RWPE1 (cell line): Measurements from ENCODE around the gene IFIT1B.
"Not testable (repeated sequence)": the region's sequence is repeated elsewhere in the genome, so short reads cannot be mapped to it uniquely, and the experiment has no call there.

Experiments used
- CTCF ChIA-PET: fragments of 350-600 bp; sonication (Branson Sonifier 250); formaldehyde crosslinking; extraction: SDS; loops from one replicate; lab custom pipeline; 2021; lab: Yijun Ruan, JAX
- POLR2A ChIA-PET: fragments of 400-600 bp; formaldehyde crosslinking; extraction: SDS; loops from one replicate; lab custom pipeline; 2020; ENCODE audit warnings: antibody characterized with exemption; ENCODE audit not compliant: low non-redundant PET; lab: Yijun Ruan, JAX
- DNase-seq: peaks from one replicate; pipeline ENCODE4 v3.0.0; 2012; ENCODE audit warnings: low spot score
- H3K27ac ChIP-seq: fragments of 450-650 bp; 2 replicates; pipeline ENCODE4 v1.5.1; 2017
- TF ChIP-seq, protein P1 (sequence below): fragments of 450-650 bp; conservative IDR thresholded peaks from 2 replicates; pipeline ENCODE4 v1.5.1; 2017; ENCODE audit warnings: low read depth, mild to moderate bottlenecking

Gene IFIT1B

DNA sequence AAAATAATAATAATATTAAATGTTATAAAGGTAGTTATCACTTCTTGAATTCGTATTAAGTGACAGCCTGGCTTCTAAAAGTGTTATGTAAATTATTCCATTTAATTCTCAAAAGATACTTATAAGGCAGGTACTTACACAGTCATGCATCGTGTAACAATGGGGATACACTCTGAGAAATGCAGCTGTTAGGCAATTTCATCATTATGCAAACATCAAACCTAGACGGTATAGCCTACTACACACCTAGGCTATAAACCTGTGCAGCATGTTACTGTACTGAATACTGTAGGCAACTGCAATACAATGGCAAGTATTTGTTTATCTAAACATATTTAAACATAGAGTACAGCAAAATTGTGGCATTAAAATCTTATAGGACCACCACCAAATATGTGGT lies 16.0 kb downstream of the IFIT1B start:
- TF ChIP-seq, protein P1, sequence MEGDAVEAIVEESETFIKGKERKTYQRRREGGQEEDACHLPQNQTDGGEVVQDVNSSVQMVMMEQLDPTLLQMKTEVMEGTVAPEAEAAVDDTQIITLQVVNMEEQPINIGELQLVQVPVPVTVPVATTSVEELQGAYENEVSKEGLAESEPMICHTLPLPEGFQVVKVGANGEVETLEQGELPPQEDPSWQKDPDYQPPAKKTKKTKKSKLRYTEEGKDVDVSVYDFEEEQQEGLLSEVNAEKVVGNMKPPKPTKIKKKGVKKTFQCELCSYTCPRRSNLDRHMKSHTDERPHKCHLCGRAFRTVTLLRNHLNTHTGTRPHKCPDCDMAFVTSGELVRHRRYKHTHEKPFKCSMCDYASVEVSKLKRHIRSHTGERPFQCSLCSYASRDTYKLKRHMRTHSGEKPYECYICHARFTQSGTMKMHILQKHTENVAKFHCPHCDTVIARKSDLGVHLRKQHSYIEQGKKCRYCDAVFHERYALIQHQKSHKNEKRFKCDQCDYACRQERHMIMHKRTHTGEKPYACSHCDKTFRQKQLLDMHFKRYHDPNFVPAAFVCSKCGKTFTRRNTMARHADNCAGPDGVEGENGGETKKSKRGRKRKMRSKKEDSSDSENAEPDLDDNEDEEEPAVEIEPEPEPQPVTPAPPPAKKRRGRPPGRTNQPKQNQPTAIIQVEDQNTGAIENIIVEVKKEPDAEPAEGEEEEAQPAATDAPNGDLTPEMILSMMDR = no peak
- ChIA-PET POLR2A (no interaction called here), CTCF (no interaction called here)
- DNase-seq = no peak
- H3K27ac ChIP-seq = no peak overlapping the region

DNA sequence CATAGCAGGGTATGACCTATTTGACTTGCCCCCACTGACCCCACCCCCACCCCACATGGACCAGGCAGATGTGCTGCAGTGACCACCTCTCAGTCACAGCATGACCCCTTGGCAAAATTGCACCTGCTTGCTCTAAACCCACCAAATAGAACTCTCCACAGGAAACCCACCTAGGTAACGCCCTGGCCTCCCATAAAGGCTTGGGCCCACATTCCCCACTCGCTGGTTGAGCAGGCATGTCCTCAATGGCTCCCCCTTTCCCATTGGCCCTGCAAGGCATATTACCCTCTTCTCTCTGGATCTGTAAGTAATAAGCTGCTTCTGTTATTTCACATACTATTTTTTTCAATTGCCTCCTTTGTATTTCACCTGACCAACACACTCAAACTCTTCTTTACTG lies 17.3 kb downstream of the IFIT1B start:
- no peak overlapping the region for H3K27ac ChIP-seq
- CTCF ChIA-PET = no interaction called here
- TF ChIP-seq, protein P1 = no peak
- no peak for DNase-seq
- POLR2A ChIA-PET = no interaction called here

DNA sequence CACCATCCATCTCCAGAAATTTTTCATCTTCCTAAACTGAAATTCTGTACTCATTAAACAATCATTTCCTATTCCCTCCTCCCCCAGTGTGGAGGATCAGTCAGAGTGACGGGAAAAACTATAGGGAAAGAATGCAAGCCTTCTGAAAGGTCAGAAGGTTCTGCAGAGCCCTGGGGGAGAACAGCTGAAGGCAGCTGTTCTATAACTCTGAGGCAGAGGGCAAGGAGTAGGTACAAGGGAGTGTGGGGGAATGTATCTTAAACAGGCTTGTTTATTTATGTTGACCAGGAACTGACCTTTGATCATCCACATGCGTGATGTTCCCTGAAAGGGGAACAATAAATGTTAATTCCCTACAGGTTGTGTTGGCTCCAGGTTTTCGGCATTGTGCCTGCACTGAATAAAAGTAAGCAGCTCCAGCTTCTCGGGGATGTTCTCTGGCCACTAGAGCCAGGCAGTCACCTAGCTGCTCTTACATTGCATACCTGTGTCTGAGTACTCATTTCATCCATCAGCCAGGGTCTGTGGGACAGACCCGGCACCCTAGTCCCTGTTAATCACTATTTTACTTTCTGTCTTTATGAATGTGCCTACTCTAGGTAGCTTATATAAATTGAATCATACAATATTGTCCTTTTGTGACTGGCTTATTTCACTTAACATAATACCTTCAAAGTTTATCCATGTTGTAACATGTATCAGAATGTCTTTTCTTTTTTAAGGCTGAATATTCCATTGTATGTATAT lies 20.3 kb downstream of the IFIT1B start:
- ChIA-PET CTCF (interaction anchor here (0.6 kb wide), 1 partner anchor 20 kb away, joined by 4 read pairs; the partner anchor contains the start of gene IFIT1B), POLR2A (interaction anchor here (1.1 kb wide), 1 partner anchor 16 kb away, joined by 3 read pairs; the partner anchor contains the start of gene IFIT5)
- TF ChIP-seq, protein P1 = no peak
- H3K27ac ChIP-seq = no peak overlapping the region
- no peak for DNase-seq

DNA sequence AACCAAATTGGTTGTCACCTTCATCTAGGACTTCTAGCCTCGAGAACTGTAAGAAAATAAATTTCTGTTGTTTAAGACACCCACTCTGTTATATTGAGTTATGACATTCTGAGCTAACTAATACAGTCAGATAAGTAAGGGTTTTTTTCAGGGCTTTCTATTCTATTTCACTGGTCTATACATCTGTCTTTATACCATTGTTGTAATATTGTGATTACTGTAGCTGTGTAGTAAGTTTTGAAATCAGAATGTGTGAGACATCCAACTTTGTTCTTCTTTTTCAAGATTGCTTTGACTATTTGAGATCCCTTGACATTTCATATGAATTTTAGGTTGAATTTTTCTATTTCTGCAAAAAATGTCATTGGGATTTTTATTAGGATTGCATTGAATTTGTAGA lies 22.1 kb downstream of the IFIT1B start:
- CTCF ChIA-PET = interaction anchor here (0.5 to 0.9 kb wide), 3 partner anchors 15 to 279 kb away, joined by 3 to 5 read pairs (median 4); no protein-coding TSS in a partner anchor
- POLR2A ChIA-PET = no interaction called here
- DNase-seq = no peak
- TF ChIP-seq, protein P1 = no peak
- H3K27ac ChIP-seq = no peak overlapping the region

DNA sequence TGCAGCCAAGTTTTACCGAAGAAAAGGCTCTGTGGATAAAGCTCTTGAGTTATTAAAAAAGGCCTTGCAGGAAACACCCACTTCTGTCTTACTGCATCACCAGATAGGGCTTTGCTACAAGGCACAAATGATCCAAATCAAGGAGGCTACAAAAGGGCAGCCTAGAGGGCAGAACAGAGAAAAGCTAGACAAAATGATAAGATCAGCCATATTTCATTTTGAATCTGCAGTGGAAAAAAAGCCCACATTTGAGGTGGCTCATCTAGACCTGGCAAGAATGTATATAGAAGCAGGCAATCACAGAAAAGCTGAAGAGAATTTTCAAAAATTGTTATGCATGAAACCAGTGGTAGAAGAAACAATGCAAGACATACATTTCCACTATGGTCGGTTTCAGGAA lies 25.2 kb downstream of the IFIT1B start:
- POLR2A ChIA-PET = no interaction called here
- TF ChIP-seq, protein P1 = no peak
- CTCF ChIA-PET = interaction anchor here (0.6 kb wide), 1 partner anchor 241 kb away, joined by 3 read pairs; no protein-coding TSS in a partner anchor
- DNase-seq = no peak
- no peak overlapping the region for H3K27ac ChIP-seq

DNA sequence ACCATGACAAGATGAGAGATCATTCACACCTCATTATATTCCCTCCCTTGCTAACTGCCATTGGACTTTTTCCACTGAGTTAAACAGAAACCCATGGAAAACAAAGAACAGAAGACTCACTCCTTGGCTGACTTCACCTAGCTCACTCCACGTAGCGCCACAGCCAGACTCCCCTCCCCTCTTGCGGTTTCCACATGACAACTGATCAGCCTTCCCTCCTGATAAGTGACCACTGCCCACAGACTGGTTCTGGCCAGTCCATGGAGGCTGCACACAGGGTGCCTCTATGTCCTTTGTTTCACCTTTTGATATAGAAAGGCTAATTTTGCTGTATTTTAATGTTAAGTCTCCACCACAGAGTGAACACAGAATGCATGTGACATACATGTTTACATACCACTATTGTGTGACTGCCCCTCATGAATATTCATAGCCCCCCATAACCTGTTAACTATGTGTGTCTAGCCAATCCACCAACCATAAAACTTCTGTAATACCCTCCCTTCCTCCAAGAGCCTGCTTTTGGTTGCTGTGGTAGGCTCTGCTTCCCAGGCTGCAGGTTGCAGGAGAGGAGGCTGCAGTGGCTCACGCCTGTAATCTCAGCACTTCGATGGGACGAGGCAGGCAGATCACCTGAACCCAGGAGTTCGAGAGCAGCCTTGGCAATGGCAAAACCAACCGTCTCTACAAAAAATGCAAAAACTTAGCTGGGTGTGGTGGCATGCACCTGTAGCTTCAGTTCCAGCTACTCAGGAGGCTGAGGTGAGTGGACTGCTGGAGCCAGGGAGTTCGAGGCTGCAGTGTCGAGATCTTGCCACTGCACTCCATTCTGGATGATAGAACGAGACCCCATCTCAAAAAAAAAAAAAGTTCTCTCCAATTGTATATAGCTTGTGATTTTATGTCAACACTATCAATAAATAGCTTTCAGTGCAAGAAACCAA lies 26.5 kb downstream of the IFIT1B start:
- TF ChIP-seq, protein P1 = no peak
- POLR2A ChIA-PET = no interaction called here
- CTCF ChIA-PET = interaction anchor here (0.6 kb wide), 1 partner anchor 274 kb away, joined by 3 read pairs; no protein-coding TSS in a partner anchor
- no peak overlapping the region for H3K27ac ChIP-seq
- DNase-seq = no peak

DNA sequence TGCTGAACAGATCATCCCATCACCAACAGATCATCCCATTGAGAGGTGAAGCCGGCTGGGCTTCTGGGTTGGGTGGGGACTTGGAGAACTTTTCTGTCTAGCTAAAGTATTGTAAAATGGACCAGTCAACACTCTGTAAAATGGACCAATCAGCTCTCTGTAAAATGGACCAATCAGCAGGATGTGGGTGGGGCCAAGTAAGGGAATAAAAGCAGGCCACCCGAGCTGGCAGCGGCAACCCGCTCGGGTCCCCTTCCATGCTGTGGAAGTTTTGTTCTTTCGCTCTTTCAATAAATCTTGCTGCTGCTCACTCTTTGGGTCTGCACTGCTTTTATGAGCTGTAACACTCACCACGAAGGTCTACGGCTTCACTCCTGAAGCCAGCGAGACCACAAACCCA lies 28.3 kb downstream of the IFIT1B start:
- DNase-seq, H3K27ac ChIP-seq, POLR2A ChIA-PET, CTCF ChIA-PET: not testable (repeated sequence)

DNA sequence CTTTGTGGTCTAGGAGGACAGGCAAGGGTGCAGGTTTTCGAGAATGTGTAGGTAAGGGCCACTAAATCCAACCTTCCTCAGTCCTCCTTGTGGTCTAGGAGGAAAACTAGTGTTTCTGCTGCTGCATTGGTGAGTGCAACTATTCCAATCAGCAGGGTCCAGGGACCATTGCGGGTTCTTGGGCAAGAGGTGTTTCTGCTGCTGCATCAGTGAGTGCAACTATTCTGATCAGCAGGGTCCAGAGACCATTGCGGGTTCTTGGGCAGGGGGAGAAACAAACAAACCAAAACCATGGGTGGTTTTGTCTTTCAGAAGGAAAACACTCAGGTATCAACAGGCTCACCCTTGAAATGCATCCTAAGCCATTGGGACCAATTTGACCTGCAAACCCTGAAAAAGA lies 29.9 kb downstream of the IFIT1B start:
- DNase-seq, POLR2A ChIA-PET, H3K27ac ChIP-seq: not testable (repeated sequence)
- CTCF ChIA-PET = interaction anchor here (0.7 kb wide), 1 partner anchor 27 kb away, joined by 5 read pairs; no protein-coding TSS in a partner anchor

DNA sequence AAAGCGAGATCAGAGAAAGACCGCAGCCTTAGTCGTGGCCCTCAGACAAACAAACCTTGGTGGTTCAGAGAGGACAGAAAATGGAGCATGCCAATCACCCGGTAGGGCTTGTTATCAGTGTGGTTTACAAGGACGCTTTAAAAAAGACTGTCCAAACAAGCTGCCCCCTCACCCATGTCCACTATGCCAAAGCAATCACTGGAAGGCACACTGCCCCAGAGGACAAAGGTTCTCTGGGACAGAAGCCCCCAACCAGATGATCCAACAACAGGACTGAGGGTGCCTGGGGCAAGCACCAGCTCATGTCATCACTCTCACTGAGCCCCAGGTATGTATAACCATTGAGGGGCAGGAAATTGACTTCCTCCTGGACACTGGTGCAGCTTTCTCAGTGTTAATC lies 31.4 kb downstream of the IFIT1B start:
- POLR2A ChIA-PET, H3K27ac ChIP-seq, DNase-seq: not testable (repeated sequence)
- CTCF ChIA-PET = interaction anchor here (0.5 kb wide), 1 partner anchor 319 kb away, joined by 3 read pairs; no protein-coding TSS in a partner anchor
